ENCODE measurements around the gene BLTP2. TPM values are rescaled to one million over a fixed set of nuclear protein-coding genes. Genes with fewer than 3 reads are reported as not detected.
A peak's percentile ranks its signal among the peaks of the same experiment; 100 is the strongest.

BLTP2 gene
- total and polyA plus RNA-seq, 10 of the 15 experiments (the other 5 are each of a cell fraction or from before 2014, with no cell fraction given): 14.2 to 151 (median 78.1) TPM

DNA sequence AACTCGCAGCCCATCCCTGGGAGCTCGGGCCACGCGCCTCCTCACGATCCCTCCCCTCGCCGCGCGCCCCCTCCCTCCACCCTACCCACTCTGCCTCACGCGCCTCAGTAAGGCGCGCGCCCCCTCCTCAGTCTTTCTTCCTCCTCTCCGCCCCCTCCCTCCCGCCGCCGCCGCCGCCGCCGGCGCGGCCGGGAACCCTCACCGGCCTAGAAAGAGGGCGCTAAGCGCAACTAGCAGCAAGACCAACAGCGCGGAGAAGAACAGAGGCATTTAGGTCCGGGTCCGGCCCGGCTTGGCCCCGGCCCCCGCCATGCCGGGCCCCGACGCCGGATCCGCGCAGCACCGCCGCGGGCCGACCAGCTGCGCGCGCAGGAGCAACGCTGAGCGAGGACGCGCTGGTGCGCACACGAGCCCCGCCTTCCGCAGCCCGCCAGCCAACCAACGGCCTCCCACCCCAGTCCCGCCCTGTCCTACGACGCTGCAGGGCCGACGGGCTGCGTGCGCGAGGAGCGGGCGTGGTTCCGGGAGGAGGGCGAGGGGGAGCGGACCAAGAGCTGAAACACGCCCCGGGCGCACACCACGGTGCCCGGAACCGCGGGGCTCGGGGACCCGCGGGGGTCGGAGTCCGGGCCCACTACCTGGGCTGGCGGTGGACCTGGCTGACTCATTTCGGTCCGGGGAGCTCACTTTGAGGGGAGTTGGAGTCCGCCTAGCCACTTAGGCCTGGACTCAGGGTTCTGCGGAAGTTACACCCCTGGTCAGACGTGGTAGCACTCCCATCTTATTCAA is at the start of gene BLTP2 (continued):
- TF ChIP-seq, protein P1, sequence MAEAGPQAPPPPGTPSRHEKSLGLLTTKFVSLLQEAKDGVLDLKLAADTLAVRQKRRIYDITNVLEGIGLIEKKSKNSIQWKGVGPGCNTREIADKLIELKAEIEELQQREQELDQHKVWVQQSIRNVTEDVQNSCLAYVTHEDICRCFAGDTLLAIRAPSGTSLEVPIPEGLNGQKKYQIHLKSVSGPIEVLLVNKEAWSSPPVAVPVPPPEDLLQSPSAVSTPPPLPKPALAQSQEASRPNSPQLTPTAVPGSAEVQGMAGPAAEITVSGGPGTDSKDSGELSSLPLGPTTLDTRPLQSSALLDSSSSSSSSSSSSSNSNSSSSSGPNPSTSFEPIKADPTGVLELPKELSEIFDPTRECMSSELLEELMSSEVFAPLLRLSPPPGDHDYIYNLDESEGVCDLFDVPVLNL (IDR thresholded peaks at IDR 0.05; ENCODE audit: low read depth, low read length): 0 out of 2 replicates have a peak, but pooled peaks have one; percentile 33
- TF ChIP-seq CBX3 (IDR thresholded peaks at IDR 0.05; ENCODE audit: borderline replicate concordance, low read depth): no peak
- peak; percentile 76 for TF ChIP-seq IKZF1 (conservative IDR thresholded peaks at IDR 0.05)
- 0 out of 2 replicates have a peak, but pooled peaks have one; percentile 63 for TF ChIP-seq POLR2AphosphoS2 (IDR thresholded peaks at IDR 0.05; ENCODE audit: low read depth, low read length)
- peak; percentile 37; the same call in 1 of the 2 replicates for TF ChIP-seq RFX5 (IDR thresholded peaks at IDR 0.05; ENCODE audit: low read depth, low read length)
- no peak; the same call in 1 of the 2 replicates for TF ChIP-seq SIN3A (IDR thresholded peaks at IDR 0.05; ENCODE audit: low read depth, low read length)
- no peak for TF ChIP-seq USF1 (IDR thresholded peaks at IDR 0.05; ENCODE audit: borderline replicate concordance, extremely low read length, insufficient read depth, low read depth, low read length)
- TF ChIP-seq NBN (IDR thresholded peaks at IDR 0.05): no peak; the same call in none of the 2 replicates
- peak in 1 of 2 experiments; percentile 35; a peak in 1 of 3 replicates for TF ChIP-seq EGR1 (IDR thresholded peaks at IDR 0.05; ENCODE audit: borderline replicate concordance in 1 of 2, low read depth in 2 of 2, low read length in 2 of 2)
- TF ChIP-seq ASH2L (IDR thresholded peaks at IDR 0.05; ENCODE audit: borderline replicate concordance, low read depth): no peak
- peak; percentile 55; the same call in 1 of the 2 replicates for TF ChIP-seq ZNF24 (IDR thresholded peaks at IDR 0.05)
- TF ChIP-seq, protein P2, sequence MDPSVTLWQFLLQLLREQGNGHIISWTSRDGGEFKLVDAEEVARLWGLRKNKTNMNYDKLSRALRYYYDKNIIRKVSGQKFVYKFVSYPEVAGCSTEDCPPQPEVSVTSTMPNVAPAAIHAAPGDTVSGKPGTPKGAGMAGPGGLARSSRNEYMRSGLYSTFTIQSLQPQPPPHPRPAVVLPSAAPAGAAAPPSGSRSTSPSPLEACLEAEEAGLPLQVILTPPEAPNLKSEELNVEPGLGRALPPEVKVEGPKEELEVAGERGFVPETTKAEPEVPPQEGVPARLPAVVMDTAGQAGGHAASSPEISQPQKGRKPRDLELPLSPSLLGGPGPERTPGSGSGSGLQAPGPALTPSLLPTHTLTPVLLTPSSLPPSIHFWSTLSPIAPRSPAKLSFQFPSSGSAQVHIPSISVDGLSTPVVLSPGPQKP (IDR thresholded peaks at IDR 0.05; ENCODE audit: low read depth, low read length): peak; percentile 67
- TF ChIP-seq SMAD5 (IDR thresholded peaks at IDR 0.05; ENCODE audit: low read depth): 0 out of 2 replicates have a peak, but pooled peaks have one; percentile 36
- TF ChIP-seq ZNF217 (IDR thresholded peaks at IDR 0.05): no peak
- no peak for TF ChIP-seq NFXL1 (IDR thresholded peaks at IDR 0.05; ENCODE audit: borderline replicate concordance)
- no peak; the same call in 1 of the 2 replicates for TF ChIP-seq STAT1 (conservative IDR thresholded peaks at IDR 0.05)
- TF ChIP-seq PAX5 (IDR thresholded peaks at IDR 0.05; ENCODE audit: borderline replicate concordance, low read depth, low read length): peak; percentile 66; the same call in 1 of the 2 replicates
- peak; percentile 72; the same call in 1 of the 2 replicates for TF ChIP-seq BACH1 (IDR thresholded peaks at IDR 0.05; ENCODE audit: borderline replicate concordance)
- TF ChIP-seq POLR2AphosphoS5 (IDR thresholded peaks at IDR 0.05; ENCODE audit: low read length): peak; percentile 75; the same call in 1 of the 2 replicates
- TF ChIP-seq STAT3 (IDR thresholded peaks at IDR 0.05; ENCODE audit: low read depth, low read length): no peak
- TF ChIP-seq MTA3 (IDR thresholded peaks at IDR 0.05; ENCODE audit: borderline replicate concordance, low read length): no peak
- TF ChIP-seq EP300 (IDR thresholded peaks at IDR 0.05; ENCODE audit: borderline replicate concordance in 1 of 2, control insufficient read depth in 1 of 2, low read depth in 2 of 2, low read length in 2 of 2): no peak
- TF ChIP-seq TARDBP (IDR thresholded peaks at IDR 0.05; ENCODE audit: borderline replicate concordance): no peak
- TF ChIP-seq, protein P3, sequence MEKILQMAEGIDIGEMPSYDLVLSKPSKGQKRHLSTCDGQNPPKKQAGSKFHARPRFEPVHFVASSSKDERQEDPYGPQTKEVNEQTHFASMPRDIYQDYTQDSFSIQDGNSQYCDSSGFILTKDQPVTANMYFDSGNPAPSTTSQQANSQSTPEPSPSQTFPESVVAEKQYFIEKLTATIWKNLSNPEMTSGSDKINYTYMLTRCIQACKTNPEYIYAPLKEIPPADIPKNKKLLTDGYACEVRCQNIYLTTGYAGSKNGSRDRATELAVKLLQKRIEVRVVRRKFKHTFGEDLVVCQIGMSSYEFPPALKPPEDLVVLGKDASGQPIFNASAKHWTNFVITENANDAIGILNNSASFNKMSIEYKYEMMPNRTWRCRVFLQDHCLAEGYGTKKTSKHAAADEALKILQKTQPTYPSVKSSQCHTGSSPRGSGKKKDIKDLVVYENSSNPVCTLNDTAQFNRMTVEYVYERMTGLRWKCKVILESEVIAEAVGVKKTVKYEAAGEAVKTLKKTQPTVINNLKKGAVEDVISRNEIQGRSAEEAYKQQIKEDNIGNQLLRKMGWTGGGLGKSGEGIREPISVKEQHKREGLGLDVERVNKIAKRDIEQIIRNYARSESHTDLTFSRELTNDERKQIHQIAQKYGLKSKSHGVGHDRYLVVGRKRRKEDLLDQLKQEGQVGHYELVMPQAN (conservative IDR thresholded peaks at IDR 0.05): no peak; the same call in 1 of the 2 replicates
- no peak for TF ChIP-seq NR2C1 (IDR thresholded peaks at IDR 0.05)
- TF ChIP-seq BCL11A (IDR thresholded peaks at IDR 0.05; ENCODE audit: low read depth, low read length): no peak
